GM18499 (cell line): ENCODE measurements around the gene TFEC.

Experiments
- ATAC-seq: cut with Tn5 transposase; IDR thresholded peaks from one replicate; pipeline ENCODE4 v1.9.1; 2021; ENCODE audit warnings: moderate number of reproducible peaks; ENCODE audit not compliant: insufficient read depth, unreplicated experiment

The TFEC gene

GRCh38 chr7:115995701-115996100 is 34.9 kb downstream of the TFEC start:
- no peak for ATAC-seq

DNA sequence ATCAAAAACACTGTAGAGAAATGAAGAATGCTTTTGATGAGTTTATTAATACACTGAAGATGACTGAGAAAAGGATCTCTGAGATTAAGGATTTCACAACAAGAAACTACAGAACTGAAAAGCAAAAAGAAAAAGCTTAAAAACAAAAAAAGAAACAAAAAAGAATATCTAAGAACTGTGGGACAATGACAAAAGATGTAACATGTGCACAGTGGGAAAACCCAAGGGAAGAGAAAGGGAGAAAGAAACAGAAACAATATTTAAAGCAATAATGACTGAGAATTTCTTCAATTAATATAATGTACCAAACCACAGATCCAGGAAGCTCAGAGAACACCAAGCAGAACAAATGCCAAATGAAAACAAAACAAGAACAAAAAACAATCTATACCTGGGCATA is 42.2 kb downstream of the TFEC start:
- no peak for ATAC-seq

DNA sequence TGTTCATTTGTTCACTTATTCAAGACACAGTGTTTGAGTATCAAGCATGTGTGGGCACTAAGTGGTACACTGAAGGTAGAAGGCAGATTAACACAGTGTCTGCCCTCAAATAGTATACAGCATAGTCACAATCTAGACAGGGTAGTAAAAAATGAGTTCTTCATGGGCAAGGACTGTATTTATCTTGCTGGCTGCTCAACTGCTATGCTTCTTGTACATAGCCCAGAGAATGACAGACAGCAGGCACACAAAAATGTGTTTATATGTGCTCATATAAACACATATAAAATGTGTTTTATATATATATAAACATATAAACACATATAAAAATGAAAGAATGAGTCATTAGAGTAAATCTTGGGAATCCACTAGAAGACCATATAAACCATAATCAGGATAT is 43.1 kb downstream of the TFEC start:
- no peak for ATAC-seq

DNA sequence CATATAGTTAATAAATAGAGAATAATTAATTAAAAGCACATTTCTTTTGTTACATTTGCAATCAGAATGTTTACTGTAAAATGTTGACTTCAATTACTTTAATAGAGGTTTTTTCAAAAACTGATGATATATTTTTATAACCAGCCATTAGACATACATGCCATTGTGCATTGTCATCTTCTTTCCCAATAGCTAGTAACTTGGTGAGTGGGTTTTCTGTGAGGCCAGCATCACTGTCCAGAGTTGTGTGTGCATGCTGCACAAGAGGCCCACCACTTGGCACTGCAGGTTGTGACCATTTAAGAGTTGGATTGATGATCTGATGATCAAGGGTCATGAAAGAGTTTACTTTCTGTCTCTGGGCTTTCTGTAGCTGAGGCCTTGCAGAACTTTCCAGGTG is 46.5 kb downstream of the TFEC start:
- ATAC-seq = no peak

DNA sequence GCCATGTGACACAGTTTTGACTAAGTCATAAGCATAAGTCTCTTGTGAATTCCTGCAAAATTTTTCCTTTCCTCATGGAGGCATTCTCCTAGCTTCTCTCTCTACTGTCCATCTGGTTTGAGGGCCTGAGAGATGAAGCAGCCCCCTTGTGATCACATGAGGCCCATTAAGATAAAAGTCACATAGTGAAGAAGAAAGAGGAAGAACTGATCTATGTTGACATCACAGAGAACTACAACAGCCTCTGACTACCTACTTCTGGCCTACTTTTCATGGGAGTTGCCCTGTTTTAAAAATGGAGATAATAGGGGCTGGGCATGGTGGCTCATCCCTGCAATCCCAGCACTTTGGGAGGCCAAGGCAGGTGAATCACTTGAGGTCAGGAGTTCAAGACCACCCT is 50.4 kb downstream of the TFEC start:
- no peak for ATAC-seq

GRCh38 chr7:115976651-115977050 is 53.9 kb downstream of the TFEC start:
- ATAC-seq = no peak

GRCh38 chr7:115975766-115976165 is 54.8 kb downstream of the TFEC start:
- ATAC-seq = no peak

DNA sequence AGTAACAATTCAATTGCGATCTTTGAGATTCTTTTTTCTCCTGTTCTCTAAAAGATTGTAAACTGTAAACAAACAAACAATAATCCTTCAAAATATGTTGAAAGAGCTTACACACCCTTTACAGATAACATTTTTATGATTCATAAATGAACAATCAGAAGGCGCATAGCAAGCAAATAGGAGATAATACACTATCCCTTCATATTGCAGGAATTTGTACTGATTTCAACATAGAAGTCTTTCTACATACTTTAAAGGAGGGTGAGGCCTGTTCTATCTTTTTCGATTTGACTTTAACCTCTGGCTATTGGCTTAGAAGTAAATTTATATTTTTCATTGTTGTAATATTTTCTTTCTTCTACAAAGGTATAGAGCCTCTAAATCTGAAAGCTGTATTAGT is 57.2 kb downstream of the TFEC start:
- ATAC-seq = no peak

- no peak for ATAC-seq
These were observed 59.1 kb downstream of the TFEC start for GRCh38 chr7:115971506-115971905.

GRCh38 chr7:115968596-115968995 is 62.0 kb downstream of the TFEC start:
- no peak for ATAC-seq

GRCh38 chr7:115968171-115968570 is 62.4 kb downstream of the TFEC start:
- no peak for ATAC-seq

- no peak for ATAC-seq
These were observed 64.6 kb downstream of the TFEC start for GRCh38 chr7:115965796-115966475.

DNA sequence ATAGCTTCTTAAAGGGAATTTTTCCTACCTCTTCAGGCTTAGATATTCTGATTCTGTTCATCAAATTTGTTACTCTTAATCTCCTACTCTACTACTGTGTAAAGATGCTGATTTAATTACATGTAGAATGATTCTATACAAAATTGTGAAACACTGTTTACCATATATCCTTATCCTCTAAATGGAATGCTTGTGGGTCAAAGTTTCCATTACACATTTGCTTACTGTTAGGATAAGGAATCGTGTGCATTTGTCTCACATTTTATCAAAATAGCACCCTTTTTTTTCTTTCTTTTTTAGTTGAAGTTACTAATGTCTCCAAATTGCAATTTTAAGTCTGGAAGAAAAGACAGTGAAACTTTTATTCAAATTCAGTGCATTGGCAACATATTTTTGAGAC is 65.3 kb downstream of the TFEC start:
- no peak for ATAC-seq

DNA sequence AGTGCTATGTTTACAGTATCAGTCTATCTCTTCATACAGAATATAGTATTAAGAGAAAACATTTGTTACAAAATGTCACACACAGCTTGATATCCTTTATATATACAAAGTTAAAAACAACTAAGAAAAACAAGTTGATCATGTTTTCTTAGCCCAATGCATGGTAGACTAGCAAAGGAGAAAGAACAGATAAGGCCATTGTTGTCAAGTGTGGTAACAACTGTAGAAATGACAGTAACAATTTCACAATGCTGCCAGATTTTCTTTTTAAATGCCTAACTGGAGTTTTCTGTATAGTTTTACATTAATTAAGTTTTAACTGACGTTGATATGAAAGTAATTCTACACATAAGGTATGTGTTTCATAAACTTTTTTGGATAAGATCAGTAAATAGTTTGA is 65.8 kb downstream of the TFEC start:
- no peak for ATAC-seq

GRCh38 chr7:115962340-115962739 is 68.2 kb downstream of the TFEC start:
- no peak for ATAC-seq

- no peak for ATAC-seq
These were observed 76.8 kb downstream of the TFEC start for GRCh38 chr7:115953592-115954255.

- ATAC-seq = no peak
These were observed 77.7 kb downstream of the TFEC start for GRCh38 chr7:115952832-115953231.

DNA sequence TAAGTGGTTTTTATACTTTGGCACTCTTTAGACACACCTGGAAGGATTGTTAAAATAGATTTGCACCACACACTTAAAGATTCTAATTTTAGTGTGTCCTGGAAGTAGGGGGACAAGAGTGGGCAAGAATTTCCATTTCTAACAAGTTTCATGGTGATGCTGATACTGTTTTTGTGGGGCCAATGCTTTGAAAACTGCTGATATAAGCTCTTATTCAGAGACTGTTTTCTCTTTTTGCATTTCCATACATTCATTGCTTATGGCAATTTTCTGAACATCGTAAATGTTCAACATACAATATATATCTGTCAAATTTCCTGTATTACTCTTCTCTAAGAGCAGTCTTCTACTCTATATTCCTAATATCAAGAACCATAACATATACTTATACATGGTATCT is 79.0 kb downstream of the TFEC start:
- no peak for ATAC-seq

DNA sequence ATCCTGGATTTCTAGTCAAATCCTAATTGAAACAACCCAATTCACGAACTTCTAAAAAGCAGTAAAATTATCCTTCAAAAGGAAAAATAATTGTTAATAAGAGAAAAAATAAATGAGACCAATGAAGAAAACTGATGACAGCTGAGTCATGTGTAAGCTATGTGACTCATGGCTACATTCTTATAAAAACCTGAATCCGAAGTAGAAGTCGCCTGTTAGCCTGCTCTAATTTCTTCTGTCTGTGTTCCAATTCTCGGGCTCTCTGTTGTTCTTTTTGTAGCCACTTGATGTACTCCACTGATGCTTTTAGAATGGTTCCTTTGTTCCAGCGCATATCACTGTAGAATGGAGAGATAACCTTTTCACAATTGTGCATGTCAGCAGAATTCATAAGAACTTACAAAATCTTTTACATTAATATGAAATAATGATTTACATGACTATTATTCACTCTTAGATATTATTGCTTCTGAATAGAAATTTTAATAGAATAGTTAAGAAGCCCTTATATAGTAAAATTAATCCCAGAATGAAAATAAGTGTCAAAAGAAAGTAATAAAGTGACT is 88.8 kb downstream of the TFEC start:
- ATAC-seq = no peak

GRCh38 chr7:115940460-115941060 is 90.0 kb downstream of the TFEC start:
- no peak for ATAC-seq

- ATAC-seq = no peak
These were observed 92.6 kb downstream of the TFEC start for GRCh38 chr7:115937960-115938359.

- no peak for ATAC-seq
These were observed 97.1 kb downstream of the TFEC start for GRCh38 chr7:115933471-115933870.
